Hepatic stellate cell (primary cell): ENCODE measurements around the gene FAM193B.

Experiments used
- DNase-seq: peaks from one replicate; pipeline ENCODE4 v3.0.0; 2011; ENCODE audit warnings: low spot score

Gene FAM193B

GRCh38 chr5:177500685-177501522 is 53.5 kb downstream of the FAM193B start:
- peak; percentile 91 for DNase-seq

- no peak for DNase-seq
These were observed 54.5 kb downstream of the FAM193B start for GRCh38 chr5:177499842-177500241.

GRCh38 chr5:177498013-177498787 is 56.2 kb downstream of the FAM193B start:
- no peak for DNase-seq

GRCh38 chr5:177497292-177498012 is 56.9 kb downstream of the FAM193B start, which contains the start of gene PDLIM7:
TSS of gene PDLIM7 (minus strand) at chr5:177497604. CDS start at chr5:177496512, 1,092 bp downstream.
- peak; percentile 99 for DNase-seq

- DNase-seq, result peak; percentile 90
These were observed 57.6 kb downstream of the FAM193B start for GRCh38 chr5:177496727-177497291.

GRCh38 chr5:177496070-177496726 is 58.2 kb downstream of the FAM193B start:
- DNase-seq, result peak; percentile 77

- peak; percentile 88 for DNase-seq
These were observed 58.9 kb downstream of the FAM193B start for GRCh38 chr5:177495243-177496060.

GRCh38 chr5:177494346-177495195 is 59.8 kb downstream of the FAM193B start:
- DNase-seq, result peak; percentile 91

- DNase-seq, result no peak
These were observed 60.5 kb downstream of the FAM193B start for GRCh38 chr5:177493795-177494345.

GRCh38 chr5:177492841-177493240 is 61.5 kb downstream of the FAM193B start:
- DNase-seq, result no peak

- DNase-seq, result no peak
These were observed 62.2 kb downstream of the FAM193B start for GRCh38 chr5:177491983-177492746.

GRCh38 chr5:177491429-177491945 is 62.9 kb downstream of the FAM193B start:
- DNase-seq, result no peak

- DNase-seq, result no peak
These were observed 63.4 kb downstream of the FAM193B start for GRCh38 chr5:177490992-177491391.

- no peak for DNase-seq
These were observed 63.9 kb downstream of the FAM193B start for GRCh38 chr5:177490311-177490991.

- DNase-seq, result no peak
These were observed 65.1 kb downstream of the FAM193B start for GRCh38 chr5:177489119-177489716.

- no peak for DNase-seq
These were observed 66.4 kb downstream of the FAM193B start for GRCh38 chr5:177487975-177488374.

- no peak for DNase-seq
These were observed 67.2 kb downstream of the FAM193B start for GRCh38 chr5:177487144-177487543.
